Spinal cord (tissue), 10 donors: Measurements from ENCODE around the gene JAKMIP1. TPM values are rescaled to one million over a fixed set of nuclear protein-coding genes. Genes with fewer than 3 reads are reported as not detected.
A peak's percentile ranks its signal among the peaks of the same experiment; 100 is the strongest.

ENCODE experiments used
- DNase-seq, 6 donors: peaks; one replicate each; pipeline versions ENCODE4 v3.0.0 to v3.0.0-alpha.2; 2013 to 2015; ENCODE audit warnings: low spot score in 6 of 6, low read depth in 4 of 6
- H3K27ac ChIP-seq: one replicate; pipeline ENCODE4 v1.5.1; 2013; ENCODE audit warnings: low read depth, low read length, control low read depth
- H3K27me3 ChIP-seq: one replicate; pipeline ENCODE4 v1.6.1; 2013; ENCODE audit warnings: low read length; ENCODE audit not compliant: control insufficient read depth, insufficient read depth
- H3K36me3 ChIP-seq: one replicate; pipeline ENCODE4 v1.6.1; 2013; ENCODE audit warnings: low read length; ENCODE audit not compliant: control insufficient read depth, insufficient read depth
- H3K4me1 ChIP-seq: one replicate; pipeline ENCODE4 v1.6.1; 2013; ENCODE audit warnings: low read length; ENCODE audit not compliant: control insufficient read depth, insufficient read depth
- H3K4me3 ChIP-seq: one replicate; pipeline ENCODE4 v1.5.1; 2013; ENCODE audit warnings: low read depth, low read length, control low read depth
- H3K9me3 ChIP-seq: one replicate; pipeline ENCODE4 v1.6.1; 2013; ENCODE audit warnings: low read length; ENCODE audit not compliant: control insufficient read depth, insufficient read depth
- WGBS: methylation state at CpG from one replicate; pipeline ENCODE4 v1.1.5; 2013; ENCODE audit warnings: missing lambda C conversion rate; ENCODE audit not compliant: insufficient coverage; 5-methylcytosine and 5-hydroxymethylcytosine counted together
- polyA plus RNA-seq, 2 donors: library from polyadenylated mRNA; unstranded; fragments of 120-200 nt; gene quantifications; one replicate each; pipeline ENCODE4 v1.2.1, GENCODE V29; 2013; ENCODE audit not compliant: insufficient read length in 2 of 2
- total RNA-seq, 2 donors: library from RNA; depleted of rRNA in 1 of 2; stranded (reverse); fragments of 120-200 nt in 1 of 2; fragments of >200 nt in 1 of 2; gene quantifications; one replicate each; pipeline versions ENCODE4 v1.2.3 to v1.2.4, GENCODE V29; 2013 to 2014
- donor health status: healthy.

Gene JAKMIP1
- total and polyA plus RNA-seq, 4 donors: 8.2 to 29.7 (median 20.9) TPM

GRCh38 chr4:6155996-6156750 is 44.2 kb downstream of the JAKMIP1 start:
- no peaks in the 10 kb centered on the region for H3K27me3 ChIP-seq
- H3K9me3 ChIP-seq: no peaks in the 10 kb centered on the region
- 95% methylated on average over 12 of the region's 15 CpGs for WGBS
- no peaks in the 10 kb centered on the region for H3K36me3 ChIP-seq
- peaks cover 18% of the 10 kb centered on the region for H3K4me1 ChIP-seq
- peak in 1 of 6 donors; percentile 24 for DNase-seq
- no peak overlapping the region for H3K27ac ChIP-seq
- H3K4me3 ChIP-seq: no peak overlapping the region

DNA sequence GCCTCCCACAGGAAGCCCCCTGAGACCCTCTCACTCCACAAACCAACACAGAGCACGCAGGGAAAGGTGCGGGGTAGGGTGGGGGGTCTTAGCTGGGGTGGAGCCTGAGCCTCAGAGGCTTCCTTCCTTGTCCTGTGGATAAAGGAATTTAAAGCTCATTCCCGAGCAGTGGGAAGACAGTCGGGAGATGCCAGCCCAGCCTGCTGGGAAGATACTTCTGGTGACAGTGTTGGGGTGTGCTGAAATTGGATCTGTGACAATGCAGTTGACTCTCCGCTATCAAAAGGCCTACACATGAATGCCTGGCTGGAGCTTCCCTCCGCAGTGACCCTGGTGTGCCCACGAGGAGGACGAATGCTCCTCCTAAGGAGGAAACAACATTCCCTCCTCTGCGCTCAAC is 45.5 kb downstream of the JAKMIP1 start:
- Histone ChIP-seq H3K9me3 (no peaks in the 10 kb centered on the region), H3K4me3 (no peak overlapping the region), H3K27me3 (no peaks in the 10 kb centered on the region), H3K4me1 (peaks cover 12% of the 10 kb centered on the region), H3K27ac (no peak overlapping the region), H3K36me3 (peaks cover 3% of the 10 kb centered on the region)
- no peak for DNase-seq
- WGBS: 54% methylated on average over 6 of the region's 9 CpGs

- no peaks in the 10 kb centered on the region for H3K9me3 ChIP-seq
- DNase-seq: peak in 2 of 6 donors; percentile 4 to 8
- whole genome bisulfite sequencing: 43% methylated on average over 7 of the region's 7 CpGs
Observed at GRCh38 chr4:6153874-6154273, 46.5 kb downstream of the JAKMIP1 start.

GRCh38 chr4:6152869-6153705 is 47.3 kb downstream of the JAKMIP1 start:
- WGBS: 88% methylated on average over 14 of the region's 15 CpGs
- Histone ChIP-seq H3K27ac (no peak overlapping the region), H3K9me3 (no peaks in the 10 kb centered on the region), H3K4me1 (peaks cover 12% of the 10 kb centered on the region), H3K27me3 (no peaks in the 10 kb centered on the region), H3K4me3 (no peak overlapping the region), H3K36me3 (peaks cover 3% of the 10 kb centered on the region)
- DNase-seq: no peak

More at GRCh38 chr4:6153874-6154273, 46.5 kb downstream of the JAKMIP1 start:
- H3K4me1 ChIP-seq: peaks cover 12% of the 10 kb centered on the region
- no peak overlapping the region for H3K4me3 ChIP-seq
- H3K27me3 ChIP-seq: no peaks in the 10 kb centered on the region
- H3K36me3 ChIP-seq: peaks cover 3% of the 10 kb centered on the region
- no peak overlapping the region for H3K27ac ChIP-seq

GRCh38 chr4:6150046-6150735 is 50.2 kb downstream of the JAKMIP1 start:
- Histone ChIP-seq H3K27me3 (no peaks in the 10 kb centered on the region), H3K36me3 (peaks cover 3% of the 10 kb centered on the region), H3K4me1 (peaks cover 12% of the 10 kb centered on the region), H3K27ac (no peak overlapping the region), H3K4me3 (no peak overlapping the region), H3K9me3 (peaks cover under 1% of the 10 kb centered on the region)
- no peak for DNase-seq
- 84% methylated on average over 9 of the region's 18 CpGs for WGBS

GRCh38 chr4:6148506-6149205 is 51.7 kb downstream of the JAKMIP1 start:
- no peak overlapping the region for H3K27ac ChIP-seq
- no peaks in the 10 kb centered on the region for H3K27me3 ChIP-seq
- no peak for DNase-seq
- peaks cover 3% of the 10 kb centered on the region for H3K36me3 ChIP-seq
- H3K4me1 ChIP-seq: peaks cover under 1% of the 10 kb centered on the region
- H3K9me3 ChIP-seq: peaks cover 2% of the 10 kb centered on the region
- no peak overlapping the region for H3K4me3 ChIP-seq
- 83% methylated on average over 10 of the region's 20 CpGs for WGBS

DNA sequence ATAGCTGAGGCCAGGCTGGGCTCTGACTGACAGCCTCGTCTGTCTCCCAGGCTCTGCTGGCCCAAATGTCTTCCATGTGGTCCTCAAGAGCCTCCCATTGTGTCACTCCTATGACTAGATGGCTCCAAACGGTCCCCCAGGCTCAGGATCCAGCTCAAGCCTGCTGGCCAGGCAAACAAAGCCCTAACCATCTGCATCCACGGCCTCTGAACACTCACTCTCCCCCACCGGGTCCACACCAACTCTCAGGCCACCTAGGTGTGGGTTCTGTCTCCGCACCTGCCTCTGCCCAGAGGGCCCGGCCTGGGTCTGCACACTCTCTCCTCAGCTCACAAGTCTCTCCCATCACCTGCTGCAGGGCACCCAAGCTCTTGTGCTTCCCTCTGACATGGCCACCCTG is 52.9 kb downstream of the JAKMIP1 start:
- no peaks in the 10 kb centered on the region for H3K4me1 ChIP-seq
- no peaks in the 10 kb centered on the region for H3K27me3 ChIP-seq
- H3K4me3 ChIP-seq: no peak overlapping the region
- 82% methylated on average over 6 of the region's 6 CpGs for WGBS
- H3K9me3 ChIP-seq: peaks cover 2% of the 10 kb centered on the region
- H3K36me3 ChIP-seq: peaks cover 3% of the 10 kb centered on the region
- no peak overlapping the region for H3K27ac ChIP-seq
- no peak for DNase-seq

DNA sequence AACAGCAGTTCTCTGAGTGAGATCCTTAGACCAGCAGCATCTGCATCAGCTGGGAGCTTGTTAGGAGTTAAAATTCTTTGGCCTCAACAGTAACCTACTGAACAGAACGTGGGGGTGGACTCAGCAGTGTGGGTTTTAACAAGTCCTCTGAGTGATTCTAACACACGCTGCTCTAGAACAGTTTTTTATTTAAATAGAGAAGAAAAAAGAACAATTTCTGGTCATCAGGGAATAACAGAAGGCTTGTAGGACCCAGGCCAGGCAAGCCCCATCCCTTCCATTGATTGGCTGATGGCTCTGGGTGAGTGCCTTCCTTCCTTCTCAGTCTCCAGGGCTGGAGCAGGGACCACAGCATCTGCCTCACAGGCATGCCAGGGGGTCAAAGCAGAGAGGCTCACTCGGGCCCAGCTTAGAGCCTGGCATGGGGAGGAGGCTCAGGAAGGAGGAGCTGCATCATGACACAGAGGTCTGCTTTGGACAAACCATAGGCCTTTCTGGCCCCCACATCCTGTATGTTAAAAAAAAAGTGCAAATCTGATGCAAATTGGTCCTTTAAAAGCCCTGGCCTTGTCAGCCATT is 56.7 kb downstream of the JAKMIP1 start:
- no peak overlapping the region for H3K27ac ChIP-seq
- H3K9me3 ChIP-seq: peaks cover 2% of the 10 kb centered on the region
- H3K36me3 ChIP-seq: no peaks in the 10 kb centered on the region
- WGBS: 20% methylated on average over 1 of the region's 3 CpGs
- H3K4me3 ChIP-seq: no peak overlapping the region
- H3K4me1 ChIP-seq: no peaks in the 10 kb centered on the region
- DNase-seq: no peak
- H3K27me3 ChIP-seq: no peaks in the 10 kb centered on the region
